Measurements from ENCODE around the gene NRAP.

DNA sequence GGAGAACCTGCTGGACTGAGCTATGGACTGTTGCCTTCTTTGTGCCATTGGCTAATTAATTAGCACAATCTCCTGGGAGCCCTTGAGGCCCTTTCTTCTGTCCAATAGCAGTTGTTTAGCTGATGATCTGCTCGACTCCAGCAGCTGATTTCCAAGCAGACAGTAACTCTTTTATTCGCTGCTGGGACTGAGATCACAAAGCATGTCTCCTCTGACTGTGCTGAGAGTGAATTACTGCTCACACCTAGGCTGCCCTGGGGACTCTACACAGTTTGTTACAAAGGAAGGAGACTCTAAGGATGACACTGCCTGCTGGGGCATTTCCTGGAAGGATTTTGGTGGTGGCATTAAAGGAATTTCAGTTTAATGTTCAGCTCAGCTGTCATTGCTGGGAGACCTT is 47.3 kb upstream of the NRAP start:
- TF ChIP-seq RAD21 (IDR thresholded peaks at IDR 0.05; ENCODE audit: low read length) = no peak
- TF ChIP-seq CTCF (IDR thresholded peaks at IDR 0.05) = no peak
- TF ChIP-seq TAF1 (IDR thresholded peaks at IDR 0.05; ENCODE audit: borderline replicate concordance, low read depth, low read length) = no peak
- TF ChIP-seq CHD2 (IDR thresholded peaks at IDR 0.05; ENCODE audit: low read length, partially characterized antibody) = no peak
- TF ChIP-seq, protein P1, sequence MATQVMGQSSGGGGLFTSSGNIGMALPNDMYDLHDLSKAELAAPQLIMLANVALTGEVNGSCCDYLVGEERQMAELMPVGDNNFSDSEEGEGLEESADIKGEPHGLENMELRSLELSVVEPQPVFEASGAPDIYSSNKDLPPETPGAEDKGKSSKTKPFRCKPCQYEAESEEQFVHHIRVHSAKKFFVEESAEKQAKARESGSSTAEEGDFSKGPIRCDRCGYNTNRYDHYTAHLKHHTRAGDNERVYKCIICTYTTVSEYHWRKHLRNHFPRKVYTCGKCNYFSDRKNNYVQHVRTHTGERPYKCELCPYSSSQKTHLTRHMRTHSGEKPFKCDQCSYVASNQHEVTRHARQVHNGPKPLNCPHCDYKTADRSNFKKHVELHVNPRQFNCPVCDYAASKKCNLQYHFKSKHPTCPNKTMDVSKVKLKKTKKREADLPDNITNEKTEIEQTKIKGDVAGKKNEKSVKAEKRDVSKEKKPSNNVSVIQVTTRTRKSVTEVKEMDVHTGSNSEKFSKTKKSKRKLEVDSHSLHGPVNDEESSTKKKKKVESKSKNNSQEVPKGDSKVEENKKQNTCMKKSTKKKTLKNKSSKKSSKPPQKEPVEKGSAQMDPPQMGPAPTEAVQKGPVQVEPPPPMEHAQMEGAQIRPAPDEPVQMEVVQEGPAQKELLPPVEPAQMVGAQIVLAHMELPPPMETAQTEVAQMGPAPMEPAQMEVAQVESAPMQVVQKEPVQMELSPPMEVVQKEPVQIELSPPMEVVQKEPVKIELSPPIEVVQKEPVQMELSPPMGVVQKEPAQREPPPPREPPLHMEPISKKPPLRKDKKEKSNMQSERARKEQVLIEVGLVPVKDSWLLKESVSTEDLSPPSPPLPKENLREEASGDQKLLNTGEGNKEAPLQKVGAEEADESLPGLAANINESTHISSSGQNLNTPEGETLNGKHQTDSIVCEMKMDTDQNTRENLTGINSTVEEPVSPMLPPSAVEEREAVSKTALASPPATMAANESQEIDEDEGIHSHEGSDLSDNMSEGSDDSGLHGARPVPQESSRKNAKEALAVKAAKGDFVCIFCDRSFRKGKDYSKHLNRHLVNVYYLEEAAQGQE (IDR thresholded peaks at IDR 0.05; ENCODE audit: low read depth, low read length) = no peak
- TF ChIP-seq EZH2phosphoT487 (IDR thresholded peaks at IDR 0.05; ENCODE audit: borderline replicate concordance, low read depth) = no peak
- TF ChIP-seq POLR2AphosphoS5 (IDR thresholded peaks at IDR 0.05; ENCODE audit: low read depth, low read length) = no peak
- TF ChIP-seq, protein P2, sequence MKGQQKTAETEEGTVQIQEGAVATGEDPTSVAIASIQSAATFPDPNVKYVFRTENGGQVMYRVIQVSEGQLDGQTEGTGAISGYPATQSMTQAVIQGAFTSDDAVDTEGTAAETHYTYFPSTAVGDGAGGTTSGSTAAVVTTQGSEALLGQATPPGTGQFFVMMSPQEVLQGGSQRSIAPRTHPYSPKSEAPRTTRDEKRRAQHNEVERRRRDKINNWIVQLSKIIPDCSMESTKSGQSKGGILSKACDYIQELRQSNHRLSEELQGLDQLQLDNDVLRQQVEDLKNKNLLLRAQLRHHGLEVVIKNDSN (IDR thresholded peaks at IDR 0.05; ENCODE audit: borderline replicate concordance, low read depth) = no peak
- no peak for TF ChIP-seq IRF3 (IDR thresholded peaks at IDR 0.05; ENCODE audit: low read depth, low read length)
- TF ChIP-seq JUND (IDR thresholded peaks at IDR 0.05) = no peak
- TF ChIP-seq EP300 (IDR thresholded peaks at IDR 0.05; ENCODE audit: borderline replicate concordance in 1 of 2, low read depth in 1 of 2, low read length in 1 of 2) = no peak
- TF ChIP-seq MXI1 (IDR thresholded peaks at IDR 0.05; ENCODE audit: low read depth, low read length) = no peak
- no peak for TF ChIP-seq FOSL2 (IDR thresholded peaks at IDR 0.05; ENCODE audit: borderline replicate concordance, low read depth)
